ENCODE measurements around the gene PAPPA2.
A peak's percentile ranks its signal among the peaks of the same experiment; 100 is the strongest.

Gene PAPPA2

GRCh38 chr1:176826265-176826664, 363.3 kb downstream of the PAPPA2 start:
- peak in 1 of 2 experiments; percentile 44 for DNase-seq

GRCh38 chr1:176829261-176829660, 366.3 kb downstream of the PAPPA2 start:
- DNase-seq, result no peak

- DNase-seq, result no peak
These were observed 368.2 kb downstream of the PAPPA2 start for GRCh38 chr1:176831150-176831549.

GRCh38 chr1:176837708-176838107, 374.7 kb downstream of the PAPPA2 start:
- DNase-seq, result peak; percentile 11 to 55

GRCh38 chr1:176838276-176838995, 375.5 kb downstream of the PAPPA2 start:
- DNase-seq, result no peak

GRCh38 chr1:176839216-176839615, 376.2 kb downstream of the PAPPA2 start:
- no peak for DNase-seq

GRCh38 chr1:176841238-176841637, 378.3 kb downstream of the PAPPA2 start:
- no peak for DNase-seq

GRCh38 chr1:176843352-176844297, 380.6 kb downstream of the PAPPA2 start:
- DNase-seq, result peak; percentile 33 to 57

GRCh38 chr1:176847052-176847451, 384.1 kb downstream of the PAPPA2 start:
- DNase-seq, result no peak

GRCh38 chr1:176849281-176849680, 386.3 kb downstream of the PAPPA2 start:
- no peak for DNase-seq

- no peak for DNase-seq
These were observed 387.9 kb downstream of the PAPPA2 start for GRCh38 chr1:176850871-176851270.

- DNase-seq, result no peak
These were observed 389.1 kb downstream of the PAPPA2 start for GRCh38 chr1:176852124-176852523.

GRCh38 chr1:176853503-176853902, 390.5 kb downstream of the PAPPA2 start:
- DNase-seq, result no peak

- no peak for DNase-seq
These were observed 391.1 kb downstream of the PAPPA2 start for GRCh38 chr1:176854121-176854520.

GRCh38 chr1:176854758-176855745, 392.1 kb downstream of the PAPPA2 start:
- peak; percentile 83 to 90 for DNase-seq

GRCh38 chr1:176857632-176858031, 394.7 kb downstream of the PAPPA2 start:
- DNase-seq, result no peak

- peak in 1 of 2 experiments; percentile 34 for DNase-seq
These were observed 395.5 kb downstream of the PAPPA2 start for GRCh38 chr1:176858433-176858916.

GRCh38 chr1:176863613-176864012, 400.6 kb downstream of the PAPPA2 start:
- DNase-seq, result no peak

- DNase-seq, result no peak
These were observed 401.2 kb downstream of the PAPPA2 start for GRCh38 chr1:176864211-176864610.

GRCh38 chr1:176866011-176866714, 403.2 kb downstream of the PAPPA2 start:
- no peak for DNase-seq

GRCh38 chr1:176869577-176869976, 406.6 kb downstream of the PAPPA2 start:
- no peak for DNase-seq
